Activated CD8-positive, alpha-beta memory T cell treated with anti-CD3 and anti-CD28 coated beads, Interleukin-2, amount 50 U/mL, for 4 hours (primary cell): ENCODE measurements around the gene NLRP6.
"Not testable (repeated sequence)": the region's sequence is repeated elsewhere in the genome, so short reads cannot be mapped to it uniquely, and the experiment has no call there.

Source experiments
- DNase-seq: peaks from one replicate; pipeline ENCODE4 v3.0.0-alpha.2; 2020

Gene NLRP6

GRCh38 chr11:309979-310572, 31.9 kb downstream of the NLRP6 start:
- DNase-seq, result peak; percentile 15

DNA sequence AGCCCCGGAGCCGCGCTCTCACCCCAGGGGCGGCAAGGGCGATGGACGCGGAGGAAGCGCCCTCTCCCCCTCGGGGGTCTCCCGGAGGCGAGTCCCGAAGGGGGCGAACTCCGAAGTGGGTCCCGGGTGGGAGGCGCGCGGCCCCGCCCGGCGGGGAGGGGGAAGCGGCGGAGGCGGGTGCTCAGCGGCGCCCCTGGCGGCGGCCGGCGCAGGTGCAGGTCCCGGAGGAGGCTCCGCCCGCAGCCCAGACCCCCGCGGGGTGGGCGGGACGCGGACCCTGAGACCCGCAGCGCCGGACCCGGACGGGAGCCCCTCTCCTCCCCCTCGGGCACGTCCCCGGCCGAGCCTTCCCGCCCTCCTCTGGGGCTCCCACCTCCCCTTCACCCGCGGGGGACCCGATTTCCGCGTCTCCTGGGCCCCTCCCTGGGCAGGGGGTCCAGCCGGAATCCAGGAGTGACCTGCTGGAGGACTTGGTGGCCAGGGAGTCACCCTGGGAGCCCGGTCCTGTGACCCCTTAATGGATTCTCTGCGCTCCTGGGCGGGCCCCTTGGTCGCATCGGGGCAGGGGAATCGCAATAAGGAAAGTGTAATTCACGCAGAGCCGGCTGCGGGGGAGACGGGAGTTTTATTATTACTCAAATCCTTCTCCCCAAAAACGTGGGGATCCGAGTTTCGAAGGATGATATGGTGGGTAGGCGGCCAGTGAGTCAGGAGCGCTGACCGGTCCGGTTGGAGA, 33.0 kb downstream of the NLRP6 start:
- DNase-seq, result not testable (repeated sequence)

GRCh38 chr11:312092-312816, 34.0 kb downstream of the NLRP6 start:
- peak; percentile 34 for DNase-seq

DNA sequence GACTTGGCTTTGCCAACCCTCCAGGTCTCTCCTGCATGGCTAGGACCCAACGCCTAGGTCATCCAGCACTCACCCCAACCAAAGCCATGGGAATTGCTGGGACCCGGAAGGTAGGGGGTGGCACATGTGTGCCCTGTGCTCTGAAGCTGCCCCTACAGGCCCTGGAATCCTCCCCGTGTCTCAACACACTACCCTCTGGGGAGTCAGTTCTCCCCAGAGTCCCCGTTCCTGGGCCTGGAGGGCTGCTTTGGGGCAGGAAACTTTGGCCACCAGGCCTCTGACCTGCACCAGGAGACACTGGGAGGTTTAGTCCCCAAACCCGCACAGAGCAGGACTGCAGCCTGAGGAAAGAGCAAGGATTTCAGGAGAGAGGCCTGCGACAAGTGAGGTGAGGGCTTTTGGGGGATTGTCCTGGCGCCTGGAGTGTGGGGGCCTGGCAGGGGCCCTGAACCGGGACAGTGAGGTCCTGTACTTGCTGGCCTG, 35.1 kb downstream of the NLRP6 start:
- DNase-seq, result no peak

DNA sequence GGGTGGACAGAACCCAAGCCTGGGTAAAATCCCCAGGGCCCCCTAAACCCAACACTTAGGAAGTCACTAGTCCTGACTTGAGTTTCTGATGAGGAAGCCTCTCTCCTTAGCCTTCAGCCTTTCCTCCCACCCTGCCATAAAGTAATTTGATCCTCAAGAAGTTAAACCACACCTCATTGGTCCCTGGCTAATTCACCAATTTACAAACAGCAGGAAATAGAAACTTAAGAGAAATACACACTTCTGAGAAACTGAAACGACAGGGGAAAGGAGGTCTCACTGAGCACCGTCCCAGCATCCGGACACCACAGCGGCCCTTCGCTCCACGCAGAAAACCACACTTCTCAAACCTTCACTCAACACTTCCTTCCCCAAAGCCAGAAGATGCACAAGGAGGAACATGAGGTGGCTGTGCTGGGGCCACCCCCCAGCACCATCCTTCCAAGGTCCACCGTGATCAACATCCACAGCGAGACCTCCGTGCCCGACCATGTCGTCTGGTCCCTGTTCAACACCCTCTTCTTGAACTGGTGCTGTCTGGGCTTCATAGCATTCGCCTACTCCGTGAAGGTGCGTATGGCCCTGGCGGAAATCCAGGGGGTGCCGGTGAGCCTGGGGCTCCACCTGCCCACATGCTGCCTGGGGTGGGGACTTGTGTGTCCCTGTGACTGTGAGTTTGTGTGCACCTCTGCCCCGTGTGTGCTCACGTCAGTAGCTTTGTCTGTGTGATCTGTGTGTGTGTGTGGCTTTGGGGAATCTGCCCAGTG, 35.8 kb downstream of the NLRP6 start, which contains the start of gene IFITM1:
TSS of gene IFITM1 (plus strand) at position 254 of the 767 bp plus-strand sequence. CDS start at position 385, 131 bp downstream.
- DNase-seq, result peak; percentile 52

- DNase-seq, result not testable (repeated sequence)
Observed at GRCh38 chr11:314554-314875, 36.3 kb downstream of the NLRP6 start.

GRCh38 chr11:315051-315481, 36.9 kb downstream of the NLRP6 start:
- DNase-seq, result no peak

DNA sequence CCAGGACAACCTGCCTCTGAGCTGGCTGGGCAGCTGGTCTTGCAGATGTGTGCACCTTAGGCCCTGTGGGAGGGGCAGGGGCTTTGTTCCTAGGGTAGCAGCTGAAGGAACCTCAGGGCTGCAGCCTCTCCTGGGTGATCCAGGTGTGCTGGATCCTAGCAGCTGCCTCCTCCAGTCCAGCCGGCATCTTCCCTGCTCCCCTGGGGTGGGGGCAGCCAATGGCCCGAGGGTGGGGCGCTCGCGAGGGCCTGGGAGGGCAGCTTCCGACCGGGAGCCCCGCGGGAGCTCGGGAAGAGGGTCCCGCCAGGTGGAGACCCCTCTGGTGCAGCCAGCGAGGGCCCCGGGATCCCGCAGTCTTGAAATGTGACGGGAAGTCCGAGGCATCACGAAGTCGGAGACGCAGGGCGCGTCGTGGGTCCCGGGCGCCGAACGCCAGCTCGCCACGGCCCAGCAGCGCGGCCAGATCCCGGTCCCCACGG, 37.3 kb downstream of the NLRP6 start:
- no peak for DNase-seq

- no peak for DNase-seq
Observed at GRCh38 chr11:316031-316701, 38.0 kb downstream of the NLRP6 start.

- no peak for DNase-seq
Observed at GRCh38 chr11:316891-317301, 38.7 kb downstream of the NLRP6 start.

DNA sequence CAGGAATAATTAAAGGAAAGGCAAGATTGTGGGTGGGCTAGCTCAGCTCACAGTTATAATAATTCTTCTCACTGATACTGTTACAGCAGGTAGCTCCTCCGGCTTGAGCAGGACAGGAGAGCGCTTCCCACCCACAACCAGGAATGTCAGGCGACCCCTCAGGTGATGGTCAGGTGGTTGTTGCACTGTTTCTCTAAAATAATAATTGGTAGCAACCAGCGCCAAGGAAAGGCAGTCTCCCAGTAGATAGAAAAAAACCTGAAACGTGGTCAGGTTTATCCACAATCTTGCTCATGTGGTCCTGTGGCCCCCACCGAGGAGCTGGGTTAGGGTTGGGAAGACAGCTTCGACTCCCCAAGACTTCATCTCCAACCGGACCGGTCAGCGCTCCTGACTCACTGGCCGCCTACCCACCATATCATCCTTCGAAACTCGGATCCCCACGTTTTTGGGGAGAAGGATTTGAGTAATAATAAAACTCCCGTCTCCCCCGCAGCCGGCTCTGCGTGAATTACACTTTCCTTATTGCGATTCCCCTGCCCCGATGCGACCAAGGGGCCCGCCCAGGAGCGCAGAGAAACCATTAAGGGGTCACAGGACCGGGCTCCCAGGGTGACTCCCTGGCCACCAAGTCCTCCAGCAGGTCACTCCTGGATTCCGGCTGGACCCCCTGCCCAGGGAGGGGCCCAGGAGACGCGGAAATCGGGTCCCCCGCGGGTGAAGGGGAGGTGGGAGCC, 39.6 kb downstream of the NLRP6 start:
- DNase-seq, result not testable (repeated sequence)

DNA sequence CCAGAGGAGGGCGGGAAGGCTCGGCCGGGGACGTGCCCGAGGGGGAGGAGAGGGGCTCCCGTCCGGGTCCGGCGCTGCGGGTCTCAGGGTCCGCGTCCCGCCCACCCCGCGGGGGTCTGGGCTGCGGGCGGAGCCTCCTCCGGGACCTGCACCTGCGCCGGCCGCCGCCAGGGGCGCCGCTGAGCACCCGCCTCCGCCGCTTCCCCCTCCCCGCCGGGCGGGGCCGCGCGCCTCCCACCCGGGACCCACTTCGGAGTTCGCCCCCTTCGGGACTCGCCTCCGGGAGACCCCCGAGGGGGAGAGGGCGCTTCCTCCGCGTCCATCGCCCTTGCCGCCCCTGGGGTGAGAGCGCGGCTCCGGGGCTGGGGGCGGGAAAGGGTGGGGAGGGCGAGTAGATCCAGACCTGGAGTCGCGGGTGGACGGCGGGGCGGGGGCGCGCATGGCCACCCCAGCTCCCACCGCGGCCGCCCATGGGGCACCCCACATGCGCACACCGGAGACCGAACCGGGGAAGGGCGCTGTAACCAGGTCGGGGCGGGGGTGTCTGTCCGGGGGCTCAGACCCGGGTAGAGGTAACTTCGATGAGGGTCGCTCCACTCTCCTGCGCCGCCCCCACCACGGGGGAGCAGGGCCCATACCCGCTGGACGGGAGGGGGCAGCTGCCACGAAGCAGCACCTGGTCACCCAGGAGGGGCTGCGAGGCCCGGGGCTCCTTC, 40.4 kb downstream of the NLRP6 start:
- not testable (repeated sequence) for DNase-seq

DNA sequence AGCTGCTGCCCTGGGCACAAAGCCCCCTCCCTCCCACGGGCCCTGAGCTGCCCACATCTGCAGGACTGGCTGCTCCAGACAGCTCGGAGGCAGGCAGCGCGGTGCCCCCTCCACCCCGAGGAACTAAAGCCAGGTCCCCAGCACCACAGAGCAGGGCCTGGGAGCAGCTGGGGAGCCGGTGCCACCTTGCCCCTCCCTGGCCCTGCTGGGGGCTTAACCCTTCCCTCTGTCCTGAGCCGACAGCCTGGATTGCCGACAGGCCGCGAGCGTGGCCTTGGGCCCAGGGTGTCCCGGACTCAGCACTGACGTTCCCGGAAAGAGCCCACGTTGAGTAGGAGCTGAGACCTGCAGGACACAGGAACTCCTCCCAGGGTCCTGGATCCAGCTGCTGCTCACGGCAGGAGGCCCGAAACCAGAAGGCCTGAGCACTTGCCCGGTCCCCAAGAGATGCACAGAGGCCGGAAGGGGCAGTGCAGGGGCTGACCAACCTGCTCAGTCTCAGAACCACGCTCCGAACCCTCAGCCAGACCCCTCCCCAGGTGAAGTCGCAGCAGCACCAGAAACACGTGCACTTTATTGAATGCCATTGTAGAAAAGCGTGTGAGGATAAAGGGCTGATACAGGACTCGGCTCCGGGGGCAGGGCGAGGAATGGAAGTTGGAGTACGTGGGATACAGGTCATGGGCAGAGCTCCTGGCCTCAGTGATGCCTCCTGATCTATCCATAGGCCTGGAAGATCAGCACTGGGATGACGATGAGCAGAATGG, 41.1 kb downstream of the NLRP6 start:
- DNase-seq, result not testable (repeated sequence)

GRCh38 chr11:319888-320273, 41.7 kb downstream of the NLRP6 start:
- not testable (repeated sequence) for DNase-seq

DNA sequence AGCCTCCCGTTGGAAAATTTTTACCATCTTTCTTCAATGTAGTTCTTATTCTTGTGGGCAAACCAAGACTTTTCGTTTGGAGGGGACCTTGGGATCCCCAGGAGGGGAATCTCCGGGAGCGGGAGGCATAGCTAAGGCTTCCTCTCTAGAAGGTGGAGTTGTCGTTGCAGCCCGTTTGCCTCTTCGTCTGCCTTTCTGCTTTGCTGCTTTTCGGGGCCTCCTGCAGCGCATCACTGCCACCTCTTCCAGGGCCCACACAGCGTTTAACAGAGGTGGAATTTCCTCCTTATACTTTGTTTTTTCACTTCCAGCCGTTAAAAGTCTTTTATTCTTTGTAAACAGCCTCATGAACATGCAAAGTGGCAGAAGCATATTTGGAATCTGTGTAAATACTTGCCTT, 45.9 kb downstream of the NLRP6 start:
- no peak for DNase-seq

GRCh38 chr11:324593-325517, 46.6 kb downstream of the NLRP6 start:
- not testable (repeated sequence) for DNase-seq

- DNase-seq, result no peak
Observed at GRCh38 chr11:325796-326591, 47.8 kb downstream of the NLRP6 start.

DNA sequence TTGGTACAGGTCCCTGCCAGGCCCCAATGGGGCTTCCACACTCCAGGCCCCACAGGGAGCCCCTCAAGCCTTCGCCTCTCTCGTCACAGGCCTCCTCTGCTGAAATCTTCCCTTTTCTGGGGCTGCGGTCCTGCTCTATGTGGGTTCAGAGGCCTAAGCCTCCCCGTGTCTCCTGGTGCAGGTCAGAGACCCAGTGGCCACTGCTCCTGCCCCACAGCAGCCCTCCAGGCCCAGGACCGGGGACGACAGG, 48.3 kb downstream of the NLRP6 start:
- no peak for DNase-seq
